GM18868 (cell line): ENCODE data around the gene AP1S1.
A peak's percentile ranks its signal among the peaks of the same experiment; 100 is the strongest.
"Not testable (repeated sequence)": the region's sequence is repeated elsewhere in the genome, so short reads cannot be mapped to it uniquely, and the experiment has no call there.

Experiments
- ATAC-seq: cut with Tn5 transposase; IDR thresholded peaks from one replicate; pipeline ENCODE4 v1.9.1; 2021; ENCODE audit warnings: mild to moderate bottlenecking, moderate library complexity; ENCODE audit not compliant: unreplicated experiment

AP1S1 gene

DNA sequence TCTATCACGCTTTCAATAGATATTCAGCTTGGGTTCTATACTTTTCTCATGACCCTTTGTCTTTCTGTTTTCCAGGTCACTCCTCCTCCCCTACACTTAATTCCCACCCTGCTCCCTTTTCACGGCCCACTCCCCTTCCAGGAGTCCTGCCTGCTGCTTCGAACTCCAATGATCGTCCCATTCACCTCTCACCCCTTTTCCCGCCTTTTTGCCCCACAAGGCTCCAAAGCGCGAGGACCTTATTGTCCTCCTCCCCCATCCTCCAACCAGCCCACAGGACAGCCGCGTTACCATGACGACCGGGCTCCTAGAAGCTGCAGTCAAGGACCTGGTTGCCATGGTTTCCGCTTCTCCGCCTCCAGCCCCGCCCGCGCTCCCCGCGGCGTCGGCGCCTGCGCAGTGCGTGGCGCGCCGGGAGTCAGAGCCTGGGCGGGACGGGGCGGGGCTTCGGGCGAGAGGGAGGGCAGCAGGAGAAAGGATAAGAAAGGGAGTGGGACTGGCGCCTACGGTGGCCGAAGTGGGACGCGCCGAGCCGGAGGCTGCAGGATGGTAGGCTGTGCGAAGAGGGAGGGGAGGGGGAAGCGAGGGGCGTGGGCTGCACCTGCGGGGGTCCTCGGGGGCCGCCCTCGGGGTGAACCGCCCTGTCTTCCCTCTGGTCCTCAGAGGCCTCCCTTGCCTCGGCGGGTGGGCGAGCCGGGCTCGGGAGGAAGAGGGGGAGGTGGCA is at the start of gene AP1S1:
AP1S1 (plus strand) TSS at position 508 of the 724 bp plus-strand sequence; CDS start at position 547, 39 bp downstream.
- ATAC-seq: peak; percentile 78

- ATAC-seq: no peak
Observed at GRCh38 chr7:101104799-101105198, 49.5 kb upstream of the AP1S1 start.

DNA sequence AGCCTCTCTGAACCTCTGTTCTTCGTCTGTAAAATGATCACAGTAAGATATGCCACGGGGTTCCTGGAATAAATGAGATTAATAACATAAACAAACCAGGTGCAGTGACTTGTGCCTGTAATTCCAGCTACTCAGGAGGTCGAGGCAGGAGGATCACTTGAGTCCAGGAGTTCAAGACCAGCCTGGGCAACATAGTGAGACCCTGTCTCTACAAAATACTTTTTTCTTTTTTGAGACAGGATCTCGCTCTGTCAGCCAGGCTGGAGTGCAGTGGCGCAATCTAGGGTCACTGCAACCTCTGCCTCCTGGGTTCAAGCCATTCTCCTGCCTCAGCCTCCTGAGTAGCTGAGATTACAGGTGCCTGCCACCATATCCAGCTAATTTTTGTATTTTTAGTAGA is 49.0 kb upstream of the AP1S1 start:
- ATAC-seq: not testable (repeated sequence)

- no peak for ATAC-seq
Observed at GRCh38 chr7:101106386-101106785, 47.9 kb upstream of the AP1S1 start.

- no peak for ATAC-seq
Observed at GRCh38 chr7:101108330-101108857, 45.9 kb upstream of the AP1S1 start.

GRCh38 chr7:101108961-101109360 is 45.3 kb upstream of the AP1S1 start:
- ATAC-seq: no peak

GRCh38 chr7:101109368-101109767 is 44.9 kb upstream of the AP1S1 start:
- ATAC-seq: no peak

DNA sequence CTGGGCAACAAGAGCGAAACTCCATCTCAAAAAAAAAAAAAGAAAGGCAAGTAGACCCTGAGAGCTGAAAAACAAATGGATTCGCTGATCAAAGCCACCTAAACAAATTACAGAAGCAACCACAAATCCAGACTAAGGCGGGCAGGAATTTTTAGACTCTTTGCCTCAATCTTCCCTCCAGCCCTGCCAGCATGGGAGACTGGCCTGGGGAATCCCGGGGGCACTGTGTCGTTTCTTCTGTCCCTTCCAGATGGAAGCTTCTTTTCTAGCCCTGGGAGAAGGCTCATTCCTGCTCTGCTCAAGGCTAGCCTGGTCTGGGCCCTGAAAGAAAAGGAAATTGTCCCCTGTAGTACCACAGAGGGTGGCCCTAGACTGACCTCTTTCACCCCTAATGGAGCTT is 43.0 kb upstream of the AP1S1 start:
- no peak for ATAC-seq

DNA sequence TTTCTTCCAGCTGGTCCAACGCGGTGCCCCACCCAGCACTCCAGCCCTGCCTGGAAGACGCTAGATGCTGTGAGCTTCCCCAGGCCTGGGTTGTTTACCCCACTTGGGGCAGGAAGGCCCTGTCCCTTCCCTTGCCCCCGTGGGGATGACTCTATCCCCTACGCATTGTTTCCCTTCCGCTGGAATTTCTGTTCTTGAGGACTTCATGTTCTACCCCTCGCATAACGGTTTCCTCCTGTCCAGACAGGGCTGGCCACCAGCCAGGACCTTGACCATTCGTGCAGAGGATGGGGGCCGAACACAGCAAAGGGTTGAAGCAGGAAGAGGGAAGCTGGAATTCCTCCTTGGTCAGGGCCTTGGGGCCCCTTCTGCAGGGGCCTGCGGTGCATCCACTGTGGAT is 42.0 kb upstream of the AP1S1 start:
- ATAC-seq: no peak

DNA sequence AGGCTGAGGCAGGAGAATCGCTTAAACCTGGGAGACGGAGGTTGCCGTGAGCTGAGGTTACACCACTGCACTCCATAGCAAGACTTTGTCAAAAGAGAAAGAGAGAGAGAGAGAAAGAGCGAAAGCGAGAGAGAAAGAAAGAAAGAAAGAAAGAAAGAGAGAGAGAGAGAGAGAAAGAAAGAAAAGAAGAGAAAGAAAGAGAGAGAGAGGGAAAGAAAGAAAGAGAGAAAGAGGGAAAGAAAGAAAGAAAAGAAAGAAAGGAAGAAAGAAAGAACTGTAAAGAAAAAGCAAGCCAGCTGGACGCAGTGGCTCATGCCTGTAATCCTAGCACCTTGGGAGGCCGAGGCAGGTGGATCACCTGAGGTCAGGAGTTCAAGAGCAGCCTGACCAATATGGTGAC is 41.1 kb upstream of the AP1S1 start:
- ATAC-seq: not testable (repeated sequence)

GRCh38 chr7:101113836-101114235 is 40.4 kb upstream of the AP1S1 start:
- ATAC-seq: no peak

DNA sequence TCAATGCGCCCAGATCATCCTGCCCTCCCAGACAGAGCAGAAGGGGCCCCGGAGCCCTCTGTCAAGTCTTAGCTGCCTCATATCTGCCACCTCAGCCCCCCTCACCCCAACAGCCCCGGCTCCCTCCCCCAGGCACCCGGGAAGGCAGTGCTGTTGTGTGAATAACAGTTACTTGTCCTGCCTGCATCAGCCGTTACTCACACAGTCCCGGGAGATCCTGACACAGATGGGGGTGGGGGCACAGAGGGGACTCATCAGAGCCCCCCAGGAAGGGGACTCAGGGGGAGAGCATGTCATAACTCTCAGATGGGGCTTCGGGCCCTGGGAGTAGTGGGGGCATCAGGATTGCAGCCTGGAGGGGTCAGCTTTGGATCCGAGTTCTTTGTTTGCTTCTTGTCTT is 39.8 kb upstream of the AP1S1 start:
- no peak for ATAC-seq

GRCh38 chr7:101115215-101115614 is 39.1 kb upstream of the AP1S1 start:
- no peak for ATAC-seq

DNA sequence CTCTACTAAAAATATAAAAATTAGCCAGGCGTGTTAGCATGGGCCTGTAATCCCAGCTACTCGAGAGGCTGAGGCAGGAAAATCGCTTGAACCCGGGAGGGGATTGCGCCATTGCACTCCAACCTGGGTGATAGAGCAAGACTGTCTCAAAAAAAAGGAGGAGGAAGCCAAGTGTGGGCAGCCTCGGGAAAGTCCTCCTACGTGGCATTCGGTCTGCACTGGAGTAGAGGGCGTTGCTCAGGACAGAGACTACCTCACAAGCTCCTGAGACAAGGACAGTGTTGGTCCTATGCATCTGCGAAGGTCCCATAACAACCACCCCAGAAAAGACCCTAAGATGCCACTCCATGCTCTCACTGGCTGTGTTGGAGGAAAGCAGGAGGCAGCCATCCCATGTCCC is 37.4 kb upstream of the AP1S1 start:
- no peak for ATAC-seq

- no peak for ATAC-seq
Observed at GRCh38 chr7:101118856-101119255, 35.4 kb upstream of the AP1S1 start.

DNA sequence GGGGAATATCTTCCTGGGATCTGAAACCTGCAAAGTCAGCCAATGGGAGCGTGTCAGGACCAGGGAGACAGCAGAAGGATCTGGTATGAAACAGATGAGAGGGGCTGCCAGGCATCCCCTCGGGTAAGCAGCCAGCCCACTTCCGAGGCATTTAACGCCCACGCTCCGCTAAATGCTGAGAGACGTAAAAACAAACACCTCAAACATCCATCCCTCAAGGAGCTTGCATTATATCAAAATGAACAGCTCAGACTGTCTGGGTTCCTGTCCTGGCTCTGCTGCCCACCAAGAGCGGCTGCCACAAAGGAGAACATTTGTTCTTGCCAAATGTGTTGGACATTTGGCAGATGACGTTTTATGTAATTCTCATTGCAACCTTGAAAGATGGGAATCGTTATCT is 34.4 kb upstream of the AP1S1 start:
- ATAC-seq: no peak

GRCh38 chr7:101120315-101120714 is 34.0 kb upstream of the AP1S1 start:
- ATAC-seq: no peak

DNA sequence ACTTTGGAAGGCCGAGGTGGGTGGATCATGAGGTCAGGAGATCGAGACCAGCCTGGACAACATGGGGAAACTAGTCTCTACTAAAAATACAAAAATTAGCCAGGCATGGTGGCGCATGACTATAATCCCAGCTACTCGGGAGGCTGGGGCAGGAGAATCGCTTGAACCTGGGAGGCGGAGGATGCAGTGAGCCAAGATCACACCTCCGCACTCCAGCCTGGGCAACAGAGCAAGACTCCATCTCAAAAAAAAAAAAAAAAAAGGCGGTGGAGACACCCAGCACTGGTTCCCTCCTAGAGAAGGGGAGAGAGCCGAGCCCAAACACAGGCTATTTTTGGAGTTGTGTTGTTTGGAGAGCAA is 32.7 kb upstream of the AP1S1 start:
- ATAC-seq: not testable (repeated sequence)

GRCh38 chr7:101121991-101122932 is 32.0 kb upstream of the AP1S1 start:
- no peak for ATAC-seq

GRCh38 chr7:101122933-101123702 is 31.2 kb upstream of the AP1S1 start:
- no peak for ATAC-seq

DNA sequence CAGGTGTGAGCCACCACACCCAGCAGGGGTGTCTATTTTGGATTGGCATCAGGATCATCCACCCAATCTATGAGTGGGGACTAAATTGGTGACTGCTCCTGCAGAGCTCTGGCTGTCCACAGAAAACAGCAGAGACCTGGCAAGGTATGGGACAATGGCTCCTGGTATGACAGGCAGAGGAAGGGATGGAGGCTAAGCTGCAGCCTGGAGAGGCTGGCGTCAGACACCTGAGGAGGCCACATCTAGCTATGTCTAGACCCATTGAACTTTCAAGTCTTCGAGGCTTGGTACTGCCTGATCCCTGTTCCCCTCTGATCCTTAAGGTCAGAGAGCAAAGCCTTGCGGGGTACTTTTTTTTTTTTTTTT is 30.6 kb upstream of the AP1S1 start:
- ATAC-seq: no peak
